Activated CD4-positive, alpha-beta T cell treated with anti-CD3 and anti-CD28 coated beads, Interleukin-10, Interleukin-2, amounts not matched to agents 100 ng/mL and 50 ng/mL, durations not matched to agents 16 hours and 8 hours (primary cell): ENCODE results near the gene C2orf68.
A peak's percentile ranks its signal among the peaks of the same experiment; 100 is the strongest.
"Not testable (repeated sequence)": the region's sequence is repeated elsewhere in the genome, so short reads cannot be mapped to it uniquely, and the experiment has no call there.

Experiments used
- DNase-seq: peaks from one replicate; pipeline ENCODE4 v3.0.0-alpha.2; 2020

The C2orf68 gene

GRCh38 chr2:85579266-85579935 is 32.5 kb downstream of the C2orf68 start:
- DNase-seq: no peak

DNA sequence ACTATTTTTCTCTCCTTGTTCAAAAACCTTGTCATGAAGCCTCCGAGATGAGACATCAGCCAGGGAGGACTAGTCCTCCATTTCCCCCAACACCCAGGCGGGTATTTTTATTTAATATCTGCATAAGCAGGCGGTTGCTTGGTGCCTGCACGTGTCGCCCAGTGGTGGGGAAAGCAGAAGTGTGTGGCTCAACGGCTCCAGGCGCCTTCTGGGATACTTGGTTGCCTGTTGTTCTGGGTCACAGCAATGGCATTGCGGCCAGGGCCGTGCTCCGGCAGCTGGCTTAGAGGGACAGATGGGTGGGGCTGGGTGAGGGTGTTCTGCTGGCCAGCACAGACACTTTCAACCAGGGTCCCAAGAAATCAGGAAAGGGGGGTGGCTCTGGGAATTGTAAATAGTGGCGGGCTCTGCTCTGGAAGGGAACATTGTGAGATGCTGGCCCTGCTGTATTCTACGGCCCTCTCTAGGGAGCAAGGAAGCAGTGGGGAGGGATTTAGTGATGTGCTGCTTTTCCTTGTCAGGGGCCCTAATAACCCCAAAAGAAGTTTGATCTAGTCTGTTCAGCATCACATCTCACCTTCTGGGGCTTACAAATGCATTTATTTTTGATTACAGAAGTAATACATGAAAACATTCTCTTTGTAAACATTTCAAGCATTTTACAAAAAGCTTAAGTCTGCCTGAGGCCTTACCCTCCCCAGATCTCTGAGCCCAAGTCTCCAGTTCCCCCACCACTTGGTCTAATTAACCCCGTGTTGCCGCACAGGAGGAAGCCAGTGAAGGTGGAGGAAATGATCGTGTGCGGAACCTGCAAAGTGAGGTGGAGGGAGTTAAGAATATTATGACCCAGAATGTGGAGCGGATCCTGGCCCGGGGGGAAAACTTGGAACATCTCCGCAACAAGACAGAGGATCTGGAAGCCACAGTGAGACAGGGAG is 33.4 kb downstream of the C2orf68 start:
- DNase-seq: peak; percentile 38

- DNase-seq: peak; percentile 66
Observed at GRCh38 chr2:85577386-85578242, 34.3 kb downstream of the C2orf68 start, which contains the start of gene VAMP8. VAMP8 (plus strand) TSS chr2:85577586; CDS start chr2:85577647, 61 bp downstream.

DNA sequence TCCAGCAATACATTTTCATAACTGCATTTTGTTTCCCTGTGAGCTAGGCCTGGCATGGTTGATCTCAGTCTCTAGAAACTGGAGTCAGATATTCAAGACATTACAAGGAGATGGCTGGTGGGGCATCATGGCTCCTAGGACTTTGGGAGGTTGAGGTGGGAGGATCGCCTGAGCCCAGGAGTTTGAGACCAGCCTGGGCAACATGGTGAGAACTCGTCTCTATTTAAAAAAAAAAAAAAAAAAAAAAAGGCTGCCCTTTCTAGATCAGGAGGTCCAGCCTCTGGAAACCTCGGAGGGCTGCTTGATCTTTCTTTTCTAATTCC is 34.8 kb downstream of the C2orf68 start:
- DNase-seq: no peak

GRCh38 chr2:85575739-85576138 is 36.1 kb downstream of the C2orf68 start:
- DNase-seq: no peak

- no peak for DNase-seq
Observed at GRCh38 chr2:85566265-85566664, 45.6 kb downstream of the C2orf68 start.

- DNase-seq: no peak
Observed at GRCh38 chr2:85564144-85564563, 47.7 kb downstream of the C2orf68 start.

DNA sequence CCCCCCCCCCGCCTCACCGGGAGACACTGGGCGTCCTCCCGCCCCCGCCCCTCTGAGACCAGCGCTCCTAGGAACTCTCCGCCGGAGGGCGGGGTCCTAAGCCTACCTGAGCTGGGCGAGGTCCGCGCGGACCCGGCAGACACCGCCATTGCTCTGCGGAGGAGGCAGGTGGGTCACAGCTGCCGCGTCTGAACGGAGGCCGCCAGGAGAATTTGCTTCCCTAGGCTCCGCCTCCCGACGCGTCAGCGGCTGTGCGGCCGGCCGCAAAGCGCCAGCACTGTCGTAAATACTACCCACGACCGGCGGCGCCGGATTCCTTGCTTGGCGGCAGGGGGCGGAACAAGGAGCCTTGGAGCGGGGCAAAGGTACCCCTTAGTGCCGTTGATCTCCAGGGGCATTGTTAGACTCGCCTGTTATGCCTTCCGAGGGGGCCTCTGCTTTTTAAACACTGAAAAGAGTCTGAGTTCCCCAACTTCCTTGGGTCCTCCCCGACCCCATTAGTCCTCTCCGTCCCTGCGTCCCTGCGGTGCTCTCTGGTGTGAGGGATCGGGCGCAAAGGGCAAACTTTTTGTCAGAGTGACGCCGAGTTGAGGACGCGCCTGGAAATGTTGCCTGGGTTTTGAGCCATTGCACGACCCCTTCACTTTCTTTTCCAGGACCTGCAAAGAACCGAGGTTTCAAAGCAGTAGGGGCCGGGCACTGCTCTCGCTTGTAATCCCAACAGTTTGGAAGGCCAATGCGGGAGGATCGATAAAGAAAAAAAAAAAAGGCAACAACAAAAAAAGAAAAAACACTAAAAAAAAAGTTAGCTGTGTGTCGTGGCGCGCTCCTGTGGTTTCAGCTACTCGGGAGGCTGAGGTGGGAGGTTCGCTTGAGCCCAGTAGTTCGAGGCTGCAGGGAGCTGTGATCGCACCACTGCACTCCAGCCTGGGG is 50.3 kb downstream of the C2orf68 start, which contains the start of gene GGCX:
GGCX (minus strand) TSS at position 214 of the 933 bp plus-strand sequence; CDS start at position 149, 65 bp downstream.
- peak; percentile 97 for DNase-seq

- DNase-seq: no peak
Observed at GRCh38 chr2:85560812-85561279, 51.0 kb downstream of the C2orf68 start.

- not testable (repeated sequence) for DNase-seq
Observed at GRCh38 chr2:85560403-85560726, 51.5 kb downstream of the C2orf68 start.

GRCh38 chr2:85558160-85558559 is 53.7 kb downstream of the C2orf68 start:
- DNase-seq: no peak

DNA sequence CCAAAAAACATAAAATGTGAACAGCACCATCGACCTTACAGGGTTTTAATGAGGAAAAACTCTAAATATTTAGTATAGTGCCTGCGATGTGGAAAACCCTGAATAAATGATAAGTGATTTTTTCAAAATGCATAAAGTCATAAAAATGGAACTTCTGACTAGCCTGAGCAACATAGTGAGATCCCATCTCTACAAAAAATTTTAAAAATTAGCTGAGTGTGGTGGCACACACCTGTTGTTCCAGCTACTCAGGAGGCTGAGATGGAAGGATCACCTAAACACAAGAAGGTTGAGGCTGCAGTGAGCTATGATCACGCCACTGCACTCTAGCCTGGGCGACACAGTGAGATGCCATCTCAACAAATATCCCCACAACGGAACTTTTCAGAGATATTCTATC is 54.7 kb downstream of the C2orf68 start:
- DNase-seq: no peak
